CD4-positive, alpha-beta memory T cell (primary cell): ENCODE data around the gene HOXB2. TPM values are rescaled to one million over a fixed set of nuclear protein-coding genes. Genes with fewer than 3 reads are reported as not detected.
"Not testable (repeated sequence)": the region's sequence is repeated elsewhere in the genome, so short reads cannot be mapped to it uniquely, and the experiment has no call there.

Experiments used
- CTCF ChIA-PET: fragments of 350-600 bp; sonication (Branson Sonifier 250); formaldehyde crosslinking; loops from one replicate; lab custom pipeline; 2021; ENCODE audit warnings: inconsistent platforms; ENCODE audit not compliant: partially characterized antibody; lab: Charles Lee
- POLR2A ChIA-PET: fragments of 350-600 bp; sonication (Branson Sonifier 250); formaldehyde crosslinking; loops from one replicate; lab custom pipeline; 2021; ENCODE audit not compliant: partially characterized antibody; lab: Charles Lee
- DNase-seq, 5 donors: peaks; one replicate each; pipeline versions ENCODE4 v3.0.0 to v3.0.0-alpha.2; 2020 to 2022; ENCODE audit warnings: mixed read lengths in 1 of 5
- H3K27ac ChIP-seq: one replicate; pipeline ENCODE4 v1.7.0; 2013; ENCODE audit warnings: low read depth, low read length
- H3K27me3 ChIP-seq: 2 replicates; pipeline ENCODE4 v1.7.0; 2013; ENCODE audit warnings: mild to moderate bottlenecking, low read length, moderate library complexity; ENCODE audit not compliant: insufficient read depth
- H3K36me3 ChIP-seq: 2 replicates; pipeline ENCODE4 v1.7.0; 2013; ENCODE audit warnings: mild to moderate bottlenecking, low read length, moderate library complexity; ENCODE audit not compliant: insufficient read depth
- H3K4me1 ChIP-seq: 2 replicates; pipeline ENCODE4 v1.7.0; 2013; ENCODE audit warnings: mild to moderate bottlenecking, low read length, moderate library complexity; ENCODE audit not compliant: insufficient read depth
- H3K4me3 ChIP-seq, 2 donors: one replicate each; pipeline ENCODE4 v1.7.0; 2013; ENCODE audit warnings: low read length in 2 of 2, mild to moderate bottlenecking in 1 of 2
- H3K9me3 ChIP-seq, 2 donors: one replicate each; pipeline ENCODE4 v1.7.0; 2013; ENCODE audit warnings: low read length in 2 of 2, control low read depth in 1 of 2; ENCODE audit not compliant: control insufficient read depth in 1 of 2
- H3K27ac Mint-ChIP-seq, 7 donors: one replicate each; pipeline ENCODE4 v1.8.0; 2020 to 2021; ENCODE audit warnings: mixed read lengths in 7 of 7, mild to moderate bottlenecking in 6 of 7, inconsistent platforms in 3 of 7, moderate library complexity in 3 of 7
- H3K27me3 Mint-ChIP-seq, 2 donors: one replicate each; pipeline ENCODE4 v1.8.0; 2020 to 2021; ENCODE audit warnings: mixed read lengths in 2 of 2
- H3K36me3 Mint-ChIP-seq, 2 donors: one replicate each; pipeline ENCODE4 v1.8.0; 2020 to 2021; ENCODE audit warnings: mixed read lengths in 2 of 2, inconsistent platforms in 1 of 2, mild to moderate bottlenecking in 1 of 2
- H3K4me1 Mint-ChIP-seq, 4 donors: one replicate each; pipeline ENCODE4 v1.8.0; 2020 to 2021; ENCODE audit warnings: mixed read lengths in 4 of 4, mild to moderate bottlenecking in 1 of 4
- H3K4me3 Mint-ChIP-seq, 8 donors: one replicate each; pipeline ENCODE4 v1.8.0; 2020 to 2021; ENCODE audit warnings: mixed read lengths in 8 of 8, mild to moderate bottlenecking in 7 of 8, moderate library complexity in 6 of 8, inconsistent platforms in 3 of 8
- H3K9me3 Mint-ChIP-seq, 8 donors: one replicate each; pipeline ENCODE4 v1.8.0; 2020 to 2021; ENCODE audit warnings: mixed read lengths in 8 of 8, mild to moderate bottlenecking in 5 of 8, inconsistent platforms in 3 of 8, moderate library complexity in 1 of 8
- intact Hi-C: fragments of 100-400 bp; cut with micrococcal nuclease; formaldehyde crosslinking; loops from one replicate; pipeline ENCODE4 v1.15.1; 2023
- polyA plus RNA-seq, 2 donors: library from polyadenylated mRNA; unstranded; fragments of 300-500 nt; fragmentation: Illumina TruSeq; gene quantifications; one replicate each; pipeline ENCODE4 v1.2.3, GENCODE V29; 2021
- total RNA-seq, 2 experiments: library from RNA; stranded (reverse); gene quantifications; one replicate each; pipeline ENCODE4 v1.2.3, GENCODE V29; 2021

Gene HOXB2
- total and polyA plus RNA-seq, 4 experiments from 2014 or later = 12.7 to 39.2 (median 35.4) TPM

DNA sequence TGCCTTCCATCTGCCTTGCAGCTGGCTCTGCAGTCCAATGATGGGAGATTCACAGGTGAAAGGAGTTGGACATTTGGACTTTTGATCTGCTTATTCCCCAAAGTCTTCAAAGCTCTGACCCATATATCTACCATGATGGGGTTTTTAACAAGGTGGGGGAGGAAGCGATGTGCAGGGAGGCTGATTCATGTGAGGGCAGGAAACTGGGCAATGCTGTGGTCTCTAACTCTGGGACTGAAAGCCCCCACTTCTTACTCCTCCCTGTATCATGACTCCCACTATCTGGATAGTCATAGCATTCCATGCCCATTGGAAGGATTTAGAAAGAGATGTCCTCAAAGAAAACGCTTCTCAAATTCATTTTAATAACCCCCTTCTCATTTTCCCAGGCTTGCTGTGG lies 30.4 kb downstream of the HOXB2 start:
- H3K4me1 Mint-ChIP-seq = peaks cover 13 to 31% (median 16%) of the 10 kb centered on the region in 4 donors
- H3K4me3 Mint-ChIP-seq = no peak overlapping the region

DNA sequence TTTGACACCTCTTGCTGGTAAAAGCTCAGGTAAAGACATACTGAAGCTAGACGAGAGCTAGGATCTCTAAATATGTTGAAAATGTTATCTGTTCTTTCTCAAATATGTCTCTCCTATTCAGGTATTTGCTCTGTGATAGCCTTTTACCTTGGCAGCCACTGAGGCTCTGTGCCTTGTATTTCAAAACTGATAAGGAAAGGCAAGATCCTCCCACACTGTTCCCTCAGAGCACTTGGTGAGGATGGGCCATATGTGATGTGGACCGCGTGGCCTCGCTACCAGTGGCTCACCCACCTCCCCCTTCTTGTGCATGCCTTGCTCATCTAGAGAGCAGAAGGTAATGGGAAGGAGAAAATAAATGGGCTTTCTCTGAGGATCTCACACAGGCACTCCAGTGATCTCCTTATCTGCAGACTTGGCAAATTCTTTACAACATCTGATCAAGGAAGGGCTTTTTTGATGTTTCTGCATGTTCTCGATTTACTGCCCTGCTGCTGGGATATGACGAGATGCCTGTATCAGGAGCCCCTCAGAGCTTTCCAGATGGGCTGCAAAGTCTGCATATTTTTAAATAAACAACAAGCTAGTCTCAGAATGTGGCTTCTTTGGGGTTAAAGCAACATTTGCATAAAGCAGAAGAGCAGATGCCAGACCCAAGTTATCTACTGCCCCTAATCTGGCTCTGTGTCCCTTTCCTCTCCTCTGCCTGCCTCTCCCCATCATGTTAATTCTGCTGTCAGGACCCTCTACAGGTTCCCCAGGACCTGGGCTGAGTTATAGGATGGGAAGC lies 31.0 kb downstream of the HOXB2 start:
- H3K27me3 ChIP-seq = no peaks in the 10 kb centered on the region
- Mint-ChIP-seq H3K4me1 (peaks cover 14 to 31% (median 16%) of the 10 kb centered on the region in 4 donors), H3K36me3 (no peaks in the 10 kb centered on the region), H3K4me3 (peak overlapping the region in 1 of 8 donors; percentile 15), H3K27me3 (peaks cover 3 to 10% of the 10 kb centered on the region in 2 donors), H3K9me3 (no peaks in the 10 kb centered on the region), H3K27ac (no peak overlapping the region)
- CTCF ChIA-PET = interaction anchor here (0.6 to 1.7 kb wide), 8 partner anchors 9 to 181 kb away, joined by 3 to 10 read pairs (median 3); partner anchors contain the start of gene HOXB5
- intact Hi-C loops = no loop called here
- no peaks in the 10 kb centered on the region for H3K36me3 ChIP-seq
- no peak overlapping the region for H3K4me3 ChIP-seq
- H3K4me1 ChIP-seq = peaks cover 21% of the 10 kb centered on the region
- POLR2A ChIA-PET = interaction anchor here (0.9 to 1.4 kb wide), 4 partner anchors 9 to 86 kb away, joined by 3 to 6 read pairs (median 3); no protein-coding TSS in a partner anchor
- no peaks in the 10 kb centered on the region for H3K9me3 ChIP-seq
- no peak overlapping the region for H3K27ac ChIP-seq
- DNase-seq = no peak

More for the DNA sequence above, 30.4 kb downstream of the HOXB2 start:
- H3K9me3 Mint-ChIP-seq = no peaks in the 10 kb centered on the region
- H3K9me3 ChIP-seq = no peaks in the 10 kb centered on the region
- peaks cover 3 to 9% of the 10 kb centered on the region in 2 donors for H3K27me3 Mint-ChIP-seq
- H3K36me3 ChIP-seq = no peaks in the 10 kb centered on the region
- no peaks in the 10 kb centered on the region for H3K36me3 Mint-ChIP-seq
- intact Hi-C loops = no loop called here
- H3K4me1 ChIP-seq = peaks cover 21% of the 10 kb centered on the region
- H3K27ac ChIP-seq = no peak overlapping the region
- no peak overlapping the region for H3K4me3 ChIP-seq
- no peak for DNase-seq
- POLR2A ChIA-PET = no interaction called here
- CTCF ChIA-PET = interaction anchor here (0.6 to 0.8 kb wide), 2 partner anchors 10 to 181 kb away, joined by 3 read pairs; no protein-coding TSS in a partner anchor
- no peaks in the 10 kb centered on the region for H3K27me3 ChIP-seq
- no peak overlapping the region for H3K27ac Mint-ChIP-seq

DNA sequence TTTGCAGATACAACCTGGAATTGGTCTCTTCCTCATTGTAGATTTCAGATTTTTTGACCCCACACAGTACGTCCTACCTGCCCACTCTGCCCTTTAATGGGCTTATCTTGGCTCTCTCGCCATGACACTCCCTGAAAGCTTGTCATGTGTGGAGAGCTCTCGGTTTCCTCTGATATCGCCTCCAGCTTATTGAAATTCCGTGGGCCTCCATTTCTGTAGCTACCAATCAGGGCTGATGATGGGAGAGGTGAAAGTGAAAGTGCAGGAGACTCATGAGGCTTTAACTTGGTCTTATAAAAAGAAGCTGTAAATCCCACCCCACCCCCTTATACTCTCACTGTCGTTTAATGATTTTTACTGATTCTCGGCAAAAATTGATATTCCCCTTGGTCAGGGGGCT lies 31.8 kb downstream of the HOXB2 start:
- no peaks in the 10 kb centered on the region for H3K36me3 Mint-ChIP-seq
- H3K27ac ChIP-seq = no peak overlapping the region
- no peaks in the 10 kb centered on the region for H3K9me3 Mint-ChIP-seq
- H3K4me1 ChIP-seq = peaks cover 21% of the 10 kb centered on the region
- H3K4me3 ChIP-seq = no peak overlapping the region
- H3K27me3 ChIP-seq = no peaks in the 10 kb centered on the region
- H3K27ac Mint-ChIP-seq = peak overlapping the region in 6 of 7 donors; percentile 37 to 84 (median 80)
- peak in 1 of 5 donors; percentile 10 for DNase-seq
- ChIA-PET POLR2A (interaction anchor here (0.9 to 1.4 kb wide), 4 partner anchors 9 to 85 kb away, joined by 3 to 6 read pairs (median 3); no protein-coding TSS in a partner anchor), CTCF (interaction anchor here (0.8 to 1.7 kb wide), 6 partner anchors 15 to 177 kb away, joined by 3 to 10 read pairs (median 3); partner anchors contain the start of gene HOXB5)
- H3K36me3 ChIP-seq = no peaks in the 10 kb centered on the region
- H3K9me3 ChIP-seq = no peaks in the 10 kb centered on the region
- H3K4me3 Mint-ChIP-seq = peak overlapping the region in 7 of 8 donors; percentile 18 to 81 (median 69)
- intact Hi-C loops = no loop called here
- H3K4me1 Mint-ChIP-seq = peaks cover 14 to 31% (median 16%) of the 10 kb centered on the region in 4 donors
- H3K27me3 Mint-ChIP-seq = peaks cover 3 to 10% of the 10 kb centered on the region in 2 donors

DNA sequence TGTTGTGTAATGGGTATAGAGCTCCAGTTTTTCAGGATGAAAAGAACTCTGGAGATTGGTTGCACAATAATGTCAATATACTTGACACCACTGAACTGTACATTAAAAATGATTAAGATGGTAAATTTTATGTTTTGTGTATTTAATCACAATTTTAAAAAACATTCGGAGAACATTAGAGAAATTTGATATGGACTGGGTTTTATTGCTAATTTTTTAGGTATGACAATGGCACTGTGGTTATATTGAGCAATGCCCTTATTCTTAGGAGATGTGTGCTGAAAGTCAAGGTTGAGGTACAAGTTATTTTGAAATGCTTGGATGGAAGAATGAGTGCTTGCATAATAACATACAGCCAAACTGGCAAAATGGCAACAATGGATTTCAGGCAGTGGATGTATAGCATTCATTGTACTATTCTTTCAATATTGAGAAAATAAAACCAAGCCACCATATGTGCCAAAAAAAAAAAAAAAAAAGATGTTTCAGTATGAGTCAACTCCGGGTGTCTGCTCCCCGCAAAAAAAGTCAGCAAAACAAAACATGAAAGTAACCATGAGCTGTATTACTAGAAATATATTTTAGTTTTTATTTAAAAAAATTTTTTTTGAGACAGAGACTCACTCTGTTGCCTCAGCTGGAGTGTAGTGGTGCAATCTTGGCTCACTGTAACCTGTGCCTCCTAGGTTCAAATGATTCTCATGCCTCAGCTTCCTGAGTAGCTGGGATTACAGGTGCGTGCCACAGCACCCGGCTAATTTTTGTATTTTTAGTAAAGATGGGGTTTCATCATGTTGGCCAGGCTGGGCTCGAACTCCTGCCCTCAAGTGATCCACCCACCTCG lies 33.9 kb downstream of the HOXB2 start:
- H3K4me1 Mint-ChIP-seq = peaks cover 14 to 33% (median 17%) of the 10 kb centered on the region in 4 donors
- Histone ChIP-seq H3K27me3 (no peaks in the 10 kb centered on the region), H3K27ac (no peak overlapping the region), H3K4me3 (no peak overlapping the region), H3K9me3 (no peaks in the 10 kb centered on the region), H3K4me1 (peaks cover 24% of the 10 kb centered on the region), H3K36me3 (no peaks in the 10 kb centered on the region)
- H3K9me3 Mint-ChIP-seq = no peaks in the 10 kb centered on the region
- CTCF ChIA-PET = interaction anchor here (0.6 to 1.5 kb wide), 4 partner anchors 31 to 203 kb away, joined by 3 to 4 read pairs (median 3); no protein-coding TSS in a partner anchor
- peak; percentile 13 to 71 (median 33) for DNase-seq
- H3K4me3 Mint-ChIP-seq = peak overlapping the region in 3 of 8 donors; percentile 1 to 54 (median 21)
- H3K27ac Mint-ChIP-seq = peak overlapping the region in 4 of 7 donors; percentile 8 to 57 (median 40)
- H3K27me3 Mint-ChIP-seq = peaks cover 2 to 3% of the 10 kb centered on the region in 2 donors
- intact Hi-C loops = no loop called here
- no peaks in the 10 kb centered on the region for H3K36me3 Mint-ChIP-seq
- POLR2A ChIA-PET = interaction anchor here (0.6 to 1.5 kb wide), 5 partner anchors 15 to 34 kb away, joined by 3 to 6 read pairs (median 3); partner anchors contain the start of gene HOXB2

DNA sequence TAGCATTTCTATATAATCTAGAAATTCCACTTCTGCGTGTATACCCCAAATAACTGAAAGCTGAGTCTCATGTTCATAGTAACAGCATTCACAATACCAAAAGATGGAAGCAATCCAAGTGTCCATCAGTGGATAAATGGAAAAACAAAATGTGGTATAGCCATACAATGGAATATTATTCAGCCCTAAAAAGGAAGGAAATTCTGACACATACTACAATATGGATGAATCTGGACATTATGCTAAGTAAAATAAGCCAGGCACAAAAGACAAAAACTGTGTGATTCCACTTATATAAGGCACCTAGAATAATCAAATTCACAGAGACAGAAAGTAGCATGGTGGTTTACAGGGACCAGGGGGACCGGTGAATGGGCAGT lies 34.5 kb downstream of the HOXB2 start:
- H3K4me1 Mint-ChIP-seq = peaks cover 19 to 38% (median 23%) of the 10 kb centered on the region in 4 donors

DNA sequence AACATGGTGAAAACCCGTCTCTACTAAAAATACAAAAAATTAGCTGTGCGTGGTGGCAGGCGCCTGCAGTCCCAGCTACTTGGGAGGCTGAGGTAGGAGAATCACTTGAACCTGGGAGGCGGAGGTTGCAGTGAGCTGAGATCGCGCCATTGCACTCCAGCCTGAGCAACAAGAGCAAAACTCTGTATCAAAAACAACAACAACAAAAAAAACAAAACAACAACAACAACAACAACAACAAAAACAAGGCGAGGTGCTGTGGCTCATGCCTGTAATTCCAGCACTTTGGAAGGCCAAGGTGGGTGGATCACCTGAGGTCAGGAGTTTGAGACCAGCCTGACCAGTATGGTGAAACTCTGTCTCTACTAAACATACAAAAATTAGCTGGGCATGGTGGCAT lies 35.2 kb downstream of the HOXB2 start:
- POLR2A ChIA-PET = interaction anchor here (0.7 kb wide), 1 partner anchor 174 kb away, joined by 4 read pairs; no protein-coding TSS in a partner anchor
- H3K4me3 Mint-ChIP-seq, DNase-seq, H3K27me3 ChIP-seq, H3K36me3 ChIP-seq, H3K9me3 Mint-ChIP-seq, H3K27ac ChIP-seq, H3K4me3 ChIP-seq, H3K36me3 Mint-ChIP-seq, CTCF ChIA-PET, H3K9me3 ChIP-seq, H3K27me3 Mint-ChIP-seq, H3K27ac Mint-ChIP-seq: not testable (repeated sequence)
- intact Hi-C loops = loop anchor here (5.0 kb wide), 1 partner anchor 33 kb away; no protein-coding TSS in a partner anchor
- H3K4me1 ChIP-seq = peaks cover 30% of the 10 kb centered on the region
- peaks cover 22 to 43% (median 24%) of the 10 kb centered on the region in 4 donors for H3K4me1 Mint-ChIP-seq

More for the DNA sequence above, 34.5 kb downstream of the HOXB2 start:
- H3K4me3 ChIP-seq = no peak overlapping the region
- ChIA-PET CTCF (interaction anchor here (1.0 kb wide), 1 partner anchor 202 kb away, joined by 3 read pairs; no protein-coding TSS in a partner anchor), POLR2A (interaction anchor here (1.2 to 1.5 kb wide), 3 partner anchors 15 to 30 kb away, joined by 3 to 6 read pairs (median 4); no protein-coding TSS in a partner anchor)
- Mint-ChIP-seq H3K4me3 (no peak overlapping the region), H3K27ac (peak overlapping the region in 1 of 7 donors; percentile 57), H3K9me3 (no peaks in the 10 kb centered on the region), H3K27me3 (peaks cover 0 to 3% of the 10 kb centered on the region in 2 donors), H3K36me3 (no peaks in the 10 kb centered on the region)
- H3K27me3 ChIP-seq = no peaks in the 10 kb centered on the region
- H3K9me3 ChIP-seq = no peaks in the 10 kb centered on the region
- no peak overlapping the region for H3K27ac ChIP-seq
- no peaks in the 10 kb centered on the region for H3K36me3 ChIP-seq
- peaks cover 30% of the 10 kb centered on the region for H3K4me1 ChIP-seq
- intact Hi-C loops = no loop called here
- DNase-seq = no peak
